ENCODE data around the gene SGSH.

SGSH gene

GRCh38 chr17:80214012-80214877 lies 5.9 kb downstream of the SGSH start:
- Histone ChIP-seq H3K27ac (peak overlapping the region; percentile 37 to 94 (median 86); a peak in 20 of 22 replicates), H3K9ac (peak overlapping the region; percentile 53 to 83 (median 75); a peak in 15 of 22 replicates), H3K4me3 (peak overlapping the region in 2 of 10 experiments; percentile 9 to 18; a peak in 2 of 20 replicates), H3K36me3 (peaks cover 0 to 92% (median 36%) of the 10 kb centered on the region in 11 experiments; a peak in 13 of 22 replicates), H3K4me1 (peaks cover 27 to 79% (median 62%) of the 10 kb centered on the region in 10 experiments), H3K4me2 (peak overlapping the region in 10 of 11 experiments; percentile 68 to 96 (median 82); a peak in 20 of 22 replicates), H3K27me3 (peaks cover 0 to 9% (median 0%) of the 10 kb centered on the region in 11 experiments; a peak in 4 of 22 replicates), H4K20me1 (peaks cover 0 to 100% (median 14%) of the 10 kb centered on the region in 11 experiments; a peak in 15 of 22 replicates), H3K9me3 (replicated peaks in 1 of 11) (no peaks in the 10 kb centered on the region)
- TF ChIP-seq Cebpa-rat (IDR thresholded peaks at IDR 0.05), result no peak

GRCh38 chr17:80213643-80213975 lies 6.5 kb downstream of the SGSH start:
- H3K27me3 ChIP-seq, result peaks cover 0 to 9% (median 0%) of the 10 kb centered on the region in 11 experiments; a peak in 4 of 22 replicates
- peaks cover 20 to 79% (median 56%) of the 10 kb centered on the region in 10 experiments for H3K4me1 ChIP-seq
- peak overlapping the region in 3 of 10 experiments; percentile 9 to 28 (median 18); a peak in 3 of 20 replicates for H3K4me3 ChIP-seq
- H4K20me1 ChIP-seq, result peaks cover 0 to 100% (median 10%) of the 10 kb centered on the region in 11 experiments; a peak in 14 of 22 replicates
- peak overlapping the region; percentile 28 to 96 (median 82) for H3K4me2 ChIP-seq
- H3K27ac ChIP-seq, result peak overlapping the region; percentile 37 to 94 (median 86); a peak in 21 of 22 replicates
- peaks cover 0 to 94% (median 36%) of the 10 kb centered on the region in 11 experiments; a peak in 13 of 22 replicates for H3K36me3 ChIP-seq
- no peaks in the 10 kb centered on the region for H3K9me3 ChIP-seq (replicated peaks in 1 of 11)
- no peak for TF ChIP-seq Cebpa-rat (IDR thresholded peaks at IDR 0.05)
- H3K9ac ChIP-seq, result peak overlapping the region; percentile 53 to 83 (median 75)

GRCh38 chr17:80212962-80213642 lies 7.0 kb downstream of the SGSH start:
- Histone ChIP-seq H3K9me3 (replicated peaks in 1 of 11) (no peaks in the 10 kb centered on the region), H3K4me2 (peak overlapping the region; percentile 28 to 96 (median 82)), H3K27me3 (peaks cover 0 to 6% (median 0%) of the 10 kb centered on the region in 11 experiments; a peak in 3 of 22 replicates), H3K9ac (peak overlapping the region; percentile 53 to 83 (median 75)), H3K36me3 (peaks cover 0 to 94% (median 36%) of the 10 kb centered on the region in 11 experiments; a peak in 13 of 22 replicates), H3K4me3 (peak overlapping the region in 3 of 10 experiments; percentile 9 to 28 (median 18); a peak in 5 of 20 replicates), H3K27ac (peak overlapping the region; percentile 37 to 94 (median 86); a peak in 21 of 22 replicates), H4K20me1 (peaks cover 0 to 100% (median 5%) of the 10 kb centered on the region in 11 experiments; a peak in 13 of 22 replicates), H3K4me1 (peaks cover 15 to 79% (median 51%) of the 10 kb centered on the region in 10 experiments)
- TF ChIP-seq Cebpa-rat (IDR thresholded peaks at IDR 0.05), result peak; percentile 24 to 85 (median 77); a peak in 19 of 22 replicates

GRCh38 chr17:80212511-80212910 lies 7.6 kb downstream of the SGSH start:
- peaks cover 12 to 79% (median 45%) of the 10 kb centered on the region in 10 experiments for H3K4me1 ChIP-seq
- TF ChIP-seq Cebpa-rat (IDR thresholded peaks at IDR 0.05), result no peak
- H3K4me3 ChIP-seq, result no peak overlapping the region; a peak in 1 of 20 replicates
- H3K36me3 ChIP-seq, result peaks cover 0 to 94% (median 36%) of the 10 kb centered on the region in 11 experiments; a peak in 13 of 22 replicates
- no peaks in the 10 kb centered on the region for H3K9me3 ChIP-seq (replicated peaks in 1 of 11)
- H3K9ac ChIP-seq, result peak overlapping the region in 10 of 11 experiments; percentile 30 to 83 (median 76); a peak in 17 of 22 replicates
- peak overlapping the region; percentile 28 to 96 (median 82); a peak in 19 of 22 replicates for H3K4me2 ChIP-seq
- H3K27me3 ChIP-seq, result 0 out of 22 replicates have a peak, but pooled peaks cover 0 to under 1% (median 0%) of the 10 kb centered on the region in 11 experiments
- peaks cover 0 to 100% (median 0%) of the 10 kb centered on the region in 11 experiments; a peak in 9 of 22 replicates for H4K20me1 ChIP-seq
- H3K27ac ChIP-seq, result peak overlapping the region in 10 of 11 experiments; percentile 56 to 94 (median 86); a peak in 21 of 22 replicates

- Histone ChIP-seq H3K36me3 (peaks cover 0 to 94% (median 36%) of the 10 kb centered on the region in 11 experiments; a peak in 13 of 22 replicates), H3K9ac (peak overlapping the region in 9 of 11 experiments; percentile 30 to 83 (median 76); a peak in 13 of 22 replicates), H3K4me1 (peaks cover 12 to 79% (median 43%) of the 10 kb centered on the region in 10 experiments), H4K20me1 (peaks cover 0 to 100% (median 0%) of the 10 kb centered on the region in 11 experiments; a peak in 9 of 22 replicates), H3K27me3 (no peaks in the 10 kb centered on the region), H3K4me3 (no peak overlapping the region; a peak in 1 of 20 replicates), H3K27ac (peak overlapping the region in 10 of 11 experiments; percentile 56 to 94 (median 86); a peak in 20 of 22 replicates), H3K9me3 (replicated peaks in 1 of 11) (no peaks in the 10 kb centered on the region), H3K4me2 (peak overlapping the region in 10 of 11 experiments; percentile 68 to 96 (median 82); a peak in 19 of 22 replicates)
- no peak for TF ChIP-seq Cebpa-rat (IDR thresholded peaks at IDR 0.05)
These were observed 8.0 kb downstream of the SGSH start for GRCh38 chr17:80212109-80212508.

GRCh38 chr17:80210348-80211108 lies 9.6 kb downstream of the SGSH start:
- H3K27ac ChIP-seq, result peak overlapping the region in 2 of 11 experiments; percentile 31 to 84; a peak in 1 of 22 replicates
- H4K20me1 ChIP-seq, result peaks cover 0 to 91% (median 0%) of the 10 kb centered on the region in 11 experiments; a peak in 7 of 22 replicates
- H3K4me3 ChIP-seq, result no peak overlapping the region
- no peaks in the 10 kb centered on the region for H3K9me3 ChIP-seq (replicated peaks in 1 of 11)
- H3K9ac ChIP-seq, result no peak overlapping the region
- peaks cover 12 to 80% (median 42%) of the 10 kb centered on the region in 10 experiments for H3K4me1 ChIP-seq
- H3K4me2 ChIP-seq, result peak overlapping the region in 4 of 11 experiments; percentile 26 to 89 (median 61); a peak in 3 of 22 replicates
- H3K36me3 ChIP-seq, result peaks cover 0 to 88% (median 30%) of the 10 kb centered on the region in 11 experiments; a peak in 13 of 22 replicates
- no peak for TF ChIP-seq Cebpa-rat (IDR thresholded peaks at IDR 0.05)
- H3K27me3 ChIP-seq, result no peaks in the 10 kb centered on the region

GRCh38 chr17:80209765-80210164 lies 10.4 kb downstream of the SGSH start:
- no peaks in the 10 kb centered on the region for H3K27me3 ChIP-seq
- TF ChIP-seq Cebpa-rat (IDR thresholded peaks at IDR 0.05), result no peak
- no peak overlapping the region for H3K4me3 ChIP-seq
- H3K4me2 ChIP-seq, result no peak overlapping the region
- peaks cover 0 to 82% (median 30%) of the 10 kb centered on the region in 11 experiments; a peak in 13 of 22 replicates for H3K36me3 ChIP-seq
- H4K20me1 ChIP-seq, result peaks cover 0 to 83% (median 0%) of the 10 kb centered on the region in 11 experiments; a peak in 7 of 22 replicates
- no peak overlapping the region for H3K9ac ChIP-seq
- H3K27ac ChIP-seq, result 0 out of 22 replicates have a peak overlapping the region, but pooled peaks of 1 of the 11 experiments have one; percentile 3
- H3K9me3 ChIP-seq (replicated peaks in 1 of 11), result no peaks in the 10 kb centered on the region
- peaks cover 12 to 72% (median 40%) of the 10 kb centered on the region in 10 experiments for H3K4me1 ChIP-seq

All from BLaER1 treated with 17β-estradiol and CSF1 and Interleukin-3, amounts not matched to agents 10 nM and 100 nM (cell line).